Measurements from ENCODE around the gene SKAP2.
A peak's percentile ranks its signal among the peaks of the same experiment; 100 is the strongest.

The SKAP2 gene

DNA sequence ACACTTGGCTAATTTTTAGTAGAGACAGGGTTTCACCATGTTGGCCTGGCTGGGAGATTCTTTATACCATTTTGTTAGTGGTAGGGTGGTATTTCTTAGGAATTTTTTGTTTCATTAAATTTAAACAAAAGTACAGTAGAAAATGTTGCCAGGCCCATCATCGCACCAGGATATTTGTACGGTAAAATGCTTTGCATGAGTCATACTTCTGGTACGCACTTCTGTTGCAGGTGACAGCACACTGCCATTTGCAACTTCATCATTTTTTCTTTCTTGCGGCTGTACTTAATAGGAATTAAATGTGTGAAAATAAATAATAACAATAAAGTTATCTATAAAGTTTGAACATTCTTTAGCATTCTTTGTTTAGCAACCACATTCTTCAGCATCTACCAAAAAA lies 195.6 kb downstream of the SKAP2 start:
- no peak for DNase-seq

DNA sequence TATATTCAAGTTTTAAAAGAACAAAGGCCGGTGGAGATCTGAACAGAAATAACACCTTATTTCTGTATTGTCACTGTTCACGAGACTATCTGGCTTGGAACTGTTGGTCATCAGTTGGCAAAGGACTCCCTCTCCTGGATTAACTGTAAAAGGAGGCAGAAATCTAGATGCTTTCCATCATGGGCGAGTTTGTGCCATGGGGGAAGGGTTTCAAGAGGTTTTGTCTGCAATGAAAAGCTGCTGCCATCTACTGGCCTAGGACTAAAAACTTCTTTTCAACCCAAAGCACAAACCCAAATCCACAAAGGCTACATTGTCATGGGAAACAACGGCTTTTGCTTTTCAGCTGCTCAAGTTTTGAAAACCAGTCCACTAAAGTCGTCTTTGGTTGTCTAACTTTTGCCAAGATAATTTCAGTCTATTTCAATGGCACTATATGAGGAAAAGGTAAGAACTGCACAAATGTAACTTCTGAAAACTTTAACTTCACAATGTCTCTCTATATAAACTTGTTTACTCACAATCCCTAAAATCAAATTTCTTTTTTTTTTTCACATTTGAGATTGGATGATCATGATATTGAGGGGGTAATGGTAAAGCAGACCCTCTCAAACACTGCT lies 196.8 kb downstream of the SKAP2 start:
- peak in 49 of 56 donors; percentile 11 to 90 (median 67) for DNase-seq

DNA sequence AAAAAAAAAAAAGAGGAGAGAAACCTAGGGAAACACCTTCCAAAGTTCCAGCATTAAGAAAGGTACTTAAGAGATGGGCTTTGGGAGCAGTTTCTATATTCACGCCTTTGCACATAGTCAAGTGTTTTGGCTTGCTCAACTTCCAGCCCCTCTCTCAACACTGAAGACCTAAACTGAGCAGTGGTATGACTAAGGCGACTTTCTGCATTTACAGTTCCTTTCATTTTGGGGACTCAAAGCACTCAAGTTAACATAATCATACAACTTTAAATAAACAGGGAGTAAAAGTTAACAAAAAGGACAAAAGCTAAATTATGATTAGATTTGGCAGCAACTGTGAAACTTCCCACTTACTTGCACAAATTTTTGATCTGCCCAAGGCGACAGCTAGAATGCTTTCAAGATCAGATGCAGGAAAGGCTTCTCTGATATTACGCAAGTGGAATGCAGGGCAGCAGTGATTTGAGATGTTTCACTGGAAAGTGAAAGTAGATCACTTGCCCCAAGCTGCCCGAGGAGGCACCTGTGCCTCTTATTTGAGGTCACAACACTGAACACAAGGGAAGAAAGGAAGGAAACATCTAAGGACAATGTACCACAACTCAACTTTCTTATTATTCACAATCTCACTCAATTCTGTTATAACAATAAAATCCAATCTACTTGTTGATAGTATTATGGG lies 199.5 kb downstream of the SKAP2 start:
- DNase-seq, result peak in 1 of 56 donors; percentile 17

DNA sequence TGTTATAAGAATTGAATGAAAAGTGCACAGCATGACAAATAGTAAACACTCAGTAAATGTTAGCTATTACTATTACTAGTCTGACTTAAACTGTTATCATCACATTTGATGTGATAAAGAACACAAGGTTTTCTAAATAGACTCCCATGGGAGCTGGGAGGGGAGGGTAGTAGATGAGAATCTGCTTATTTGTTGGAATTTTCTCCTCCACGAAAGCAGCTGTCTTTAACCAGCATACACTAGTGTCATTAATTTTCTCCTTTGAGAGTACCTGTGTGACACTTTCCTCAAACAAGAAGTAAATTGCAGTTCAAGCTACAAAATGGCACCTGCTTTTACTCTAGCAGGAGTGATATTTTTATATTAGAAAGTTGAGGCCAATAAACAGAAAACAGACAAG lies 200.1 kb downstream of the SKAP2 start:
- no peak for DNase-seq

DNA sequence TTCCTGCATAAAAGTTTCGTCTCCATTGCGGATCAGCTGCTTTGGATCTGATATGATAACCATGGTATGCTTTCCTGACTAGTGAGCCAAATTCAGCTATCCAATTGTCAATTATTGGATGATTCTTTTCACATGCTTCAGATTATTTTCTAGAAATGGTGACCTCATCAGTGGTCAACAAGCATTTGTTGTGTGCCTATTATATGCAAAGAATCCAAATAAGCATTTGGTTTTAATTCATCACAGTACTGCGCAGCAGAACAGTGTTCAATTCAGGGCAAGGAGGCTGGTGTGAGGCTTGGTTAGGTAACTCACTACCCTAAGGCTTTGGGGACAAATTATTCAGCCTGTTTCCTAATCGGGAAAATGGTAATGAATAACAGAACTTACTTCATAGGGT lies 200.5 kb downstream of the SKAP2 start:
- DNase-seq, result no peak

DNA sequence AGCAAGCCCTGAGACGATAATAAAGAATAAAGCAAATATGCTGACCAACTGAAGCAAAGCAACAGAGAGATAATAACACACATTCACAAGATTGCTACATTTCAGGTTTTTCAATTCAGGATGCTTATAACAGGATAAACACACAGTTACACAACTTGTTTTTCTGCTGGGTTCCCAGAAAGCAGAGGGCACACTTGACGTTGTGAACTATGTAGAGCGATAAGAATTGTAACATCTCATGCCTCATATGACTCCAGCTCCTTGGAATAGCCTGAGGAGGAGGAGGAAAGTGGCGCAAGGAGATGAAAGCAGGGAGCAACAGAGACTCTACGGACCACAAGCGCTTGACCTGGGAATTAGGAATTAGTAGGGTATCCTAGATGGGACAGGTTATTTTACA lies 201.7 kb downstream of the SKAP2 start:
- DNase-seq, result no peak

DNA sequence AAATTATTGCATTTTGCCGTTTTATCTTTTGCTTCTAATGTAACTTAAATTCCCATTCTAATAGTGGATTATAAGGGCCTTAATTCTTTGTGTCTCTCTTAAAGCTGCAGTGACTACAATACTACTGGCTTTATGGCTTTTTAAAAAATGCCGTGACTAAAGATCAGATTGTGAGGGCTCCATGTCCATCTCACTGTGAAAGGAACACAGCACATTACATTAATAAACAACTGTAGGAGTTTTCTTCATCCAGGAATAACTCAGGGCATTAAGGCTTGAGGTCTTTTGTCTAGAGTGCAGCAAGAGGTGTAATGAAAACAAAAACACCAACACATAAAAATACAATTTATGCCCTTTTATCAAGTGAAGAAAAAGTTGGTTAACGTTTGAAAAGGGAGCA lies 205.3 kb downstream of the SKAP2 start:
- no peak for DNase-seq

DNA sequence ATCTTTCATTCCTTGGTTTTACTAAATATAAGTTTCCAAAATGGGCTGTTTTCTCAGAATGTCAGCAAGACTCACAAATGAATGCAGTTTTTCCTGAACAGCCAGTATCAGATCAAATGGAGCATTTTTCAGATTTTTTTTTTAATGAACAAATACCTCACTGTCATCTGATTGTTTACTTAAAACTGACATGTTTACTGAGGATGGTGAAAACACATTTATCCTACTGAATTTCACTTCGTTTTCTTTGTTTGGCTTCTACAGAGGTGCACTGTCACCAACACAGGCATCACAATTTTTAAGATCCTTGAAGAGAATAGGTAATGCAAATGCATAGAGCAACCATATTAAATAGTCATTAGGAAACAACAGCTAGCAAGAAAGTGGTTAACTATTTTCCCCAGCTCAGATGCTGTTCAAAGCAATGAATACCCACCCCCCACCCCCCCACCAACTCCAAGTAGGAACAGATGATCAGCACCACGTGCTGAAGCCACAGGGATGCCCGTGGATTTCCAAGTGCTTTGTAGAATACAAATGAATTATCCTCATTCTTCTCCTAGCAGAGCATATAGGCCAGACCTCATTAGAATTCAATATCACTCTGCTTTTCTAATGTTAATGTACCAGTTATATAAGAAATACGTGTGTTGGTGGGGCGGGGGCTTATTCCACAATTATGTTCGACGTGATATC lies 205.9 kb downstream of the SKAP2 start:
- DNase-seq, result peak in 16 of 56 donors; percentile 1 to 53 (median 19)

DNA sequence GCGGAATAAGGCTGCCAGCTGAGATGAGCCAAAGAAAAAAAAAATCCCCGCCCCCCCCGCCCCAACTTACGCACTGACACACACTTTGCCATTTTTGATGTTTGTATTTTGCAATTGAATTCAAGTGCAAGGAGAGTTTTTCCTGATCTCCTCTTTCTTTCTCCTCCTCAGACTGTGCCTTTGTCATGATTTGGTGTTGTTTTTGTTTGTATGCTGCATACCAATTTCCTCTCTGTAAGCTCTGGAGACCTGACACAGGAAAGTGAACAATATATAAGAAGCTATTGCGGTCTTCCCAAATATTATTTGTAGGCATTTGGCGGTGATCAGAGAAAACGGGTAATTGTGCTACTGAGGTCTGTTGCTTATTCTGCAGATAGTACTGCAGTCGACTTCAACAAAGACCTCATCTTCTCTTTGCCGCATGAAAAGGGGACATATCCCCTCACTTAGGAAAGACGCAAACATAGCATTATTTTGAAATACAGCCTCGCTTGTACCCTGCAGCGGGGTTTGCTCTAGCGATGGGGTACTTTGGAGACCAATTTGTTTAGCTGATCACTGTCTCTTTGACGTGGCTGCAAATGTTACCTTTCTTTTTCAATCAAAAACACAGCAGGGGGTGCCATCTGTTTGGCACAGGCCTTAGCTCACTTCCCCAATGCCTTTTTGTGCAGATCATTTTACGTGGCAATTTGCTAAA lies 206.6 kb downstream of the SKAP2 start:
- DNase-seq, result peak in 2 of 56 donors; percentile 12 to 23

DNA sequence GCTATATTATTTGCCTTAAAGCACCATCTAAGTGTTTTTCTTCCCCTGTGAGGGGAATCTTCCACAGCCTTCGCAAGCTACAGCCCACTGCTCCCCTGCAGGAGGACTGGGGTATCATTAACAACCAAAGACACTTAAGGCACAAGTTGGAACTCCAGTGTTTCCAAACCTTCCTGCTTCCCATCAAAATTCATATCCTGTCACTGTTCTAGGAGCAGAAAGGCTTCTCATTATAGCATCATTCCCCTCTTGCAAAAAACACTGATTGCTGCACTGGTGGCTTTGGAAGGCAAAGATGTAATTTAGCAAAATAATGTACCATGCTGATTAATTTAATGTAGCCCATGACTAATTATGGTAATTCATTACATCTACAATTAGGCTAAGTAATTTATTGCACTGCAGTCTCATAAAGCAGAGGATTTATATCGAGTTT lies 207.2 kb downstream of the SKAP2 start:
- peak in 1 of 56 donors; percentile 11 for DNase-seq

DNA sequence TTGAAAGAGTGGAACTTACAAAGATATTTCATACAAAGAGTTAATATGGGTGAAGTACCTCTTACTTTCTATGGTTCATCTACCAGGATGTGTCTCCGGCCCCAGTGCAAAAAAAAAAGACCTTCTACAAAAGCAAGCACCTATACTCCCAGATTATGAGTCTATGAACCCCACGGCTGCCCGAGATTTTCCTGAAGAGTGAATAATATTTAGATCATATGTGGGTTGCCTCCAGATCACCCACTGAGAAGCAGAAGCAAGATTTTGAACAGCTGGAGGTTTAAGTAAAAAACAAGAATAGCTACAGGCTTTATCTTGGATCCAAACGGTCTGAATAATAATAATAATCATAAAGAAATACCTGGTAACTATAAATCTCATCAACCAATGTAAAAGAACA lies 207.7 kb downstream of the SKAP2 start:
- DNase-seq, result no peak

DNA sequence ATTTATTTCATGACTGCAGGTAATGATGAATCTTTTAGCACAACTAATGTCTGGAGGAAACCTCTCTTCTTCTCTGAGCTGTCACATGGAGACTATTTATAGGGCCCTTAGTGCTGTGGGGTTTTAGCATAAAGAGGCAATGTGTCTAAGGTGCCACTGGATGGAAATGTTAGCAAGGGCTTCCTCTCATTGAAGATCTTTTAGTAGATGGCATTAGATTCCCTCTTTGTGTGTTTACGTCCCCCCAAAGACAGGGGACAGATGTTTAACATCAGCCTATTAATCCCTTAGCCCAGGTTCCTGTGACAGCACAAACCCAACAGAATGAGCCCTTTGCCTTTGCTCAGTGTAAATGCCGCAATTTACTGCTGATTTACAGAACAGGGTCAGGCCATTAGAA lies 208.6 kb downstream of the SKAP2 start:
- DNase-seq, result no peak

DNA sequence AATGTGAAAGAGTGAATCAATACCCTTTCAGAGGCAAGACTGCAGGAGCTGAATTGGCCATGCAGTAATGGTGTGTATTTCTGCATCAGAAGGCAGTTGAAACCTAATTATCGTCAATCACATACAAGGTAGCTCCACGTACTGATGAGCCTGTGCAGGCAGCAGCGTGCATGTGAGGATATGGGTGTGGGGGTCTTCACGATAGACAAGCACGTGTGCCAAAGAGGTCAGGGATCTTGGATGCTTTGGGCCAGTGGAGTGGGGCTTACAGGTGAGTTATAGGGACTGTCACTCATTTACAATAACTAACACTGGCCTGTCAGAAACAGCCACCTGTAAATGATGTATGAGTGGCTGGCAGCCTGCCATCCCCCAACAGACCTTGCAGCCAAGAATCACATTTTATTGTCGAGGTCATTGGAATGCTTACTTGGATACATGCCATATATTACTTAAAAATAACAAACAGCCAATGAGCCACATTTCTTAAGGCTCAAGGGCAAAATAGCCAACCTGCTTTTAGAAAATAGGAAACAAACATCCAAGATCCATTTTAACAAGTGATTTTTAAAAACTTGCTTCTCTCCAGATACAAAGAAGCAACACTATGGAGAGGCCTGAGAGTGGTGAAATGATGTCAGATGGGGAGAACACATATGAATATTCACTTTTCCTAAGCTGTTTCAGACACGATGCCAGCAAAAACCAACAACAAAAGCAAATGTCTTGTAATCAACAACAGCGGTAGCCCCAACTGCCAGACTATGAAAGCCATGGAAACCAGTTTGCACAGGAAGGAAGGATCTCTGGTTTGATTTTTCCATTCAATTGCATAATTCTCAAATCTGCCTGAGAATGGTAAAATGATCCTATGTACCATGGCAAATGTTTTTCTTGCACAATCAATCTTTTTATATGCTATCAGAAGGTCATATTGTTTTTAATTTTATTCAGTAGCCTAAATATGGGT lies 210.7 kb downstream of the SKAP2 start:
- DNase-seq, result peak in 1 of 56 donors; percentile 37

DNA sequence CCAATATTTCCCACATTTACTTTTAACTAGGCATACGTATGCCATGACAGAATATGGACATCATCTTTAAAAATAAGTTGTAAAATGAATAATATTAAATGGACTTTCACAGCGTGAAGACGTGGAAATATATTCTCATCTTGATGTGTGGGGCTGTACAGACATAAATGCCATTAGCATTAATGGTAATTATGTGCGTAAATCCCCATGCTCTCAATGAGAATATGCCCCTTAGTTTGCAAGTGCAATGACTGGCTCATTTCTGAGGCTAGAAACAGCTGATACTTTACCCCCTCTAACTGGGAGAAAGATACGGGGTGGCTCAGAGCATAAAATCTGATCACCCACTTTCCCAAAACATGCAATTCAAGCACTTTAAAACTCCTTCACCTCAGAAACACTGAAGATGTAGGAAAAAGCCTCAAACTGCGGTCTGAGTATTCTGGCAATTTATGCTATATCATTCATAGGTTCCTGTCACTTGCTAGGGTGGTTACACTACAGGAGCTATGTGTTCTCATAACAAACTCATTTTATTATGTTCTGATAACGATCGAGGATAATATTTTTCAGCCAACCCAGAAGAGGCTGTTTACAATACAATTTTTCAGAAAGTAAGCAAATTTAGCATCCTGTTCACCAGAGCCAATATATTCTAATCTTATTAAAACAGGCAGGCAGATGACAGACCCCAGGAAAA lies 211.8 kb downstream of the SKAP2 start:
- no peak for DNase-seq

DNA sequence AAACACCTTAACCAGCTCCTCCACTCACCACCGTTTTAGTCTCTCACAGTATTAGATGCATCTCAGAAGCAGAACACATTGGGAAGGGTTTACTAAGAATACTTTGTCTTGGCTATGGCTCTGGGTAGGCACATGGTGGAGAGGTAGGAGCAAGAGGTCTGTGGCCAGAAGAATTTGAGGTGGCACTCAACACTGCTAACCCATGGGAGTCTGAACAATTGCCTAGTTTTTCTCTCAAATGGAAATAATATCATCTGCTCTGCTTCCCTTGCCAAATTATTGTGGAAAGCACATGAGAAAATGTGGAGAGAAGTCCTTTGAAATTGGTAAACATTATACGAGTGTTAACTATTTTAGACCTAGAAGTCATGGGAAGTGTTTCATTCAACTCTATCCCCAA lies 214.3 kb downstream of the SKAP2 start:
- no peak for DNase-seq

DNA sequence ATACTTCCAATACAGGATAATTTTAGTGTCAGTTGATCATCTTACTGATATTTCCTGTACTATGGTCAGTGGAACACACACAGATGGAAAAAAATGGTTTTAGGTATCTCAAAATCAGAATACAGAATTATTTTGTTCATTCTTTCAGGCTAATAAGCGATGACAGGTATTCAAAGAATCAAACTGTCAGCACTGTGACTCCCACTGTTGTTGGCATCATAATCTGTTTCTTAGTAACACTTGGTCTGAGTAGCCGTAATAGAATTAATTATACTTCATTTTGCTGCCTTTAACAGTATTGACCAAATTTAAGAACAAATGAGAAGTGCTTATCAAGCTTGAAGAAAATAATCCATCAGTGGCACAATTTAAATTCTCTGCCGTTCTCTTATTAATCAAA lies 215.0 kb downstream of the SKAP2 start:
- DNase-seq, result no peak

DNA sequence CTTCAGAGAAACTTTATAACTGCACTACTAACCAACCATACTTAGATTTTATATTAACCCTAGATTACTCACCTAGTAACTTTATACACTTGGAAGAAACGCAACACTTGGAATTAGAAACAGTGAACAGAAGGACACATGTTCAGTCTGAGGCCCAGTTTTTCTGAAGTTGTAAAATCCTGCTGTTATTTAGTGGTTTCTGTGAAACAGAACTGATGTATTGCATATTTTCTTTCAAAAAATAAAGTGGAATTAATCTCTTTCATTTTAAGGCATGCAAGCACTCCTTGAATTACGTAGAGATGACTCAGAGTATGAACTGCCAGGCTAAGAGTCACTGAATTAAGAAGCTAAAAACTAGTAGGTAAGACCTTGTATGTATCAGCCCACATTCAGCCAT lies 215.8 kb downstream of the SKAP2 start:
- DNase-seq, result no peak

DNA sequence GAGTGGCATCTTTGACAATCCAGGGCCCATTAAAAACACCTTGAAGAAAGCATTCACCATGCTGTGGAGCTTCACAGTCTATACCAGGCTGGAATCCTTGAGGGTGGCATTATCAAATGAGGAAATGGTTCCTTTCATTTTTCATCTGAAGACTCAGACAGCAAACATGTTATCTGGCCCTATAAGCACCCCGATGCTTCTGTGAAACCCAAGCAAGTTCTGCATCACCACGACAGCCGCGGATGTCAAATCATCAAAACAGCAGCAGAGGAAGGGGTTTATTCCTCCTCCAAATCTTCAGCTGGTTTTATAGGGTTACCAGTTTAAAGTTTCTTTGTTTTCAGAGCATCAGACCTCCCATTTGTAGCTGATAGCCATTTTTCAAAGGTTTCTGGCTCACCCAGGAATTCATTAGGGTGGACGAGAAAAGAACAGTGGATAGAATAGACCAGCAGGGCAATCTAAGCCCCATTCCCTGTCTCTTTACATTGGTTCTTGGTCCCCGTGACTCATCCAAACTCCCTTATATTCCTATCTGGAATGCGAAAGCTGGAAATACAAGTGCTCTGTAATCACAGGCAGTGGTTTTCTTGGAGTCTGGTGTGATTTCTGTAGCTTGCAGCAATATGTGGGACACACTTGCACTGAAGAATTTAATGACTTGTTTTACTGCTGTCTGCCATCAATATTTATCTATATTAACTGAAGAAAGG lies 217.9 kb downstream of the SKAP2 start:
- DNase-seq, result no peak

DNA sequence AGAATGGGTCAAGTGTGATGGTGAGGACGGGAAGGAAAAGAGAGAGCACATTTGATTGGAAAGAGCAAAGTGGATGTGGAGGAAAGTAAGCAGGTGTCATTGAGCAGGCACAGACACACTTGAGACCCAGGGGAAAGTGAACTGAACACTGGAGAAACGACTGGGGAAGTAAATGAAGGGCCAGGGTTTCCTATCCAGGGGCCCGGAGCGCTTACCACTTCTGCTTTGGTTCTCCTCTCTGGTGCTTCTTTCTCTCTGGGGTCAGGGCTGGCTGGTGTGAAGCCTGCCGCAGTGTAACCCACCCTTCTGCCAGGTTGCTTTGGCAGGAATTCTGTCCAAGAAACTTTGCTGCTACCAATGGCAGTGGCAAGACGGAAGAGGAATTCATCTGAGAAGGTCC lies 219.3 kb downstream of the SKAP2 start:
- no peak for DNase-seq

DNA sequence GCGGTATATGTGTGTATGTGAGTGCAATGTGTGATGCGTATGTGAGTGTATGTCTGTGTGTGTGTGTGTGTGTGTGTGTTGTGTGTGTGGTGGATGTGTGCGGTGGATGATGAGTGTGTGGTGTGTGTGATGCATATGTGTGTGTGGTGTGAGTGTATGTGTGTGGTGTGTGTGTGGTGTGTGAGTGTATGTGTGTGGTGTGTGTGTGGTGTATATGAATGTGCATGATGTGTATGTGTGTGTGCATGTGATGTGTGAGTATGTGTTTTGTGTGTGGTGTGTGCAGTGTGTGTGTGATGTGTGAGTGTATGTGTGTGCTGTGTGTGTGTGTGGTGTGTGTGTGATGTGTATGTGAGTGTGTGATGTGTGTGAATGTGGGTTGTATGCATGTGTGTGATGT lies 222.0 kb downstream of the SKAP2 start:
- DNase-seq, result no peak

Measured in amygdala (tissue), 56 donors.